Anterior cingulate cortex (tissue), 58 donors: ENCODE data around the gene TF.
A peak's percentile ranks its signal among the peaks of the same experiment; 100 is the strongest.

Experiments used
- DNase-seq, 58 donors: peaks; one replicate each; lab custom pipeline; 2025; lab: John Stamatoyannopoulos, UW

The TF gene

DNA sequence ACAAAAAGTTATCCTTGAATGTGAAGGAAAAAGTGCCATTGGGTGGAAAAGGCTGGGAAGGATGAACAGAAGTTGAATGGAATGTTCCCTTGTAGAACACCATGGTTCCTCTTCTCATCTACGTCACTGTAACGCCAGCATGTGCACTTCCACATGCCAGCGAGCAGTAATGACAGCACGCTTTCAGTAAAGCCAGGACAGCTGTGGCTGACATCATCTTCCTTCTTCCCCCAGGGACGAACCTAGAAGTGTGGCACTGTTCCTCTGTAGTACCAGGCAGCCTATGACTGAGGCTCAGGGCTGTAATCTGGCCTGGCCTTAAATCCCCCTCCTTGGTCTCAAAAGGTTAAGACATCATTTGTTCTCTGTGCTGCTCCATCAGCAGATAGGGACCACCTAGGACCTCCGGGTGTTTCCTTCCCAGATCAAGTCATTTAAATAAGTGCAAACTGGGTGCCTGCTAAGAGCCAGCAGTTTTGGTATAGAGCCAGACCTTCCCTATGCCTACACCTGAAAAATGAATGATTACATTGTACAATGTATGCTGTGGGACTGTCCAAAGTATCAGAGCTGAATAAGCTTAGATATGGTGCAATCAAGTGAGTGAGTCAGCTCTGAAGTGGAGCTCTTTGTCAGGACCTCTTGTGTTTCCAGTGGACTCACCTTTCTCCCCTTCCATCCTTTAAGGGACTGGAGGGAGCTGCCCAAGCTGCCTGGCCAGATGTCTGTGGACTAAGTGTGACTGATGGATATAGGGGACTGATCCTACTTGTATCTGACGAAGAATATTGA, 53.8 kb downstream of the TF start:
- DNase-seq: no peak

- no peak for DNase-seq
Observed at GRCh38 chr3:133803469-133803868, 57.3 kb downstream of the TF start.

DNA sequence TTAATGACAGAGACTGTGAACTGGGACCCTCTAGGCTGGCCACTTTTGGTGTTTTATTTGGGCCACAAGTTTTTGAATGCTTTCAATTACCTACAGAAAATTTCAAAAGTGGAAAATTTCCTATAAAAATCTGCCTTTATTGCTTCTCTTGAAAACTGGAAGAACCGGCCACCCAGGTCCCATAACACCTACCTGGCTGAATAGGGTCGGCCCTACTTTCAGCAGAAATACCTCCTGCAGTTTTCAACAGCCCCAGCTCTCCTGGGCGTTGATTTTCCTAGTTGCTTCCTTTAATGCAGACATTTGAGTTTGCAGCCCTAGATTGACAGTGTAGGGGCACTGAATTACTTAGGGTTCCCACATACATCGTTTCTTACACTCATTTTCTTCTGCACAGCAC, 58.7 kb downstream of the TF start:
- DNase-seq: no peak

- no peak for DNase-seq
Observed at GRCh38 chr3:133805384-133805701, 59.1 kb downstream of the TF start.

- DNase-seq: peak; percentile 63 to 98 (median 91)
Observed at GRCh38 chr3:133805702-133806475, 59.7 kb downstream of the TF start, which contains the start of gene SRPRB. Gene SRPRB, plus strand, starts transcription at chr3:133805815. Its CDS starts 34 bp downstream, at chr3:133805849.

DNA sequence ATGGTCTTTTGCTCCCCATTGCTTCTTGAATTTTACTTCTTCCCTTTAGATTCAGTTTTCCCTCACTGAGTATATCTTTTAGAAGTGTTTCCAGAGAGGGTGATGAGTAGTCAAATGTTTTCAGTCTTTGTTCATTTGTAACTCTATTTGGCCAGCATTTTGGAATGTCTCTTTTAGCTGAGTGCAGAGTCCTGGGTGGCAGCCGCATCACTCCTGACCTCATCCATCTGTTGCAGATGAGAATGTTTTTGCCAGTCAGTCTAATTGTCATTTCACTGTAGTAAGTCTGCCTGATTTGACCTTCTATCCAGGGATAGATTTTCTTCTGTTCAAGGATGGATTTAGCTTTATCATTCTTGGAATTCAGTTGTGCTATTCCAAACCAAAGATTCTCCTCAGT, 66.7 kb downstream of the TF start:
- no peak for DNase-seq

GRCh38 chr3:133815386-133815785, 69.2 kb downstream of the TF start:
- DNase-seq: no peak

- DNase-seq: no peak
Observed at GRCh38 chr3:133820129-133820528, 73.9 kb downstream of the TF start.

DNA sequence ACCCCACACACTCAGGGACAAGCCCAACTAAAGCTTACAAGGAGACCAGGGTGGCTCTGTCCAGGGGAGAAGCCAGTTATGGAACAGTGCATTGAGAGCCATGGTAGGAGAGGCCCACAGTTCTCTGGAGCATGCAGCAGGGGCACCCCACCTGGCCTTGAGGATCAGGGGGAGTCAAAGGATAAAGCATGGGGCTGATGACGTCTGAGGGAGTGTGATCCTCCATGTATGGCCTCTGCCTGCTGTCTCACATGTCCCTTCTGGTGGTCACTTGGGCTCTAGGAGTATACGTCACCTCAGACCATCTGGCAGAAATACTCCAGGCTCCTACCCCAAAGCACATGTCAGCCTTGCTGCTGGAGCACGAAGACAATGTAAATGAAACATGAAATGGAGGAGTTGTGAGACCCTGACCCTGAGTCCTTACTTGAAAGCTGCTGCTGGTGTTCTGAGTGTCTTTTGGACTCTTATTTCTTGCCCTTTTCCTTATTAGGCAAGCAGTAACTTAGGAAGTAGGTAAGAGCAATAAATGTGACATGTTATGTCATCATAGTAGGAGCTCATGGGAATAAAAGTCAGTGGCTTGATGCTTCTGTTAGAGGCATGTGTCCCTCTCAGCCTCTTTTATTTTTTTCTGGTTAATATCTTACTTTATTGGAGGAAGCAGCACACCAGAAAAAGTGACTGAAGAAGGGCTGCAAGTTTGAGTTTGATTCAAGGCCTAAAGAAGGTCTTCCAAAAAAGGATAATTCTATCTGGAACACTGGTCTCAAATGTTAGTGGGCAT, 74.9 kb downstream of the TF start:
- no peak for DNase-seq

DNA sequence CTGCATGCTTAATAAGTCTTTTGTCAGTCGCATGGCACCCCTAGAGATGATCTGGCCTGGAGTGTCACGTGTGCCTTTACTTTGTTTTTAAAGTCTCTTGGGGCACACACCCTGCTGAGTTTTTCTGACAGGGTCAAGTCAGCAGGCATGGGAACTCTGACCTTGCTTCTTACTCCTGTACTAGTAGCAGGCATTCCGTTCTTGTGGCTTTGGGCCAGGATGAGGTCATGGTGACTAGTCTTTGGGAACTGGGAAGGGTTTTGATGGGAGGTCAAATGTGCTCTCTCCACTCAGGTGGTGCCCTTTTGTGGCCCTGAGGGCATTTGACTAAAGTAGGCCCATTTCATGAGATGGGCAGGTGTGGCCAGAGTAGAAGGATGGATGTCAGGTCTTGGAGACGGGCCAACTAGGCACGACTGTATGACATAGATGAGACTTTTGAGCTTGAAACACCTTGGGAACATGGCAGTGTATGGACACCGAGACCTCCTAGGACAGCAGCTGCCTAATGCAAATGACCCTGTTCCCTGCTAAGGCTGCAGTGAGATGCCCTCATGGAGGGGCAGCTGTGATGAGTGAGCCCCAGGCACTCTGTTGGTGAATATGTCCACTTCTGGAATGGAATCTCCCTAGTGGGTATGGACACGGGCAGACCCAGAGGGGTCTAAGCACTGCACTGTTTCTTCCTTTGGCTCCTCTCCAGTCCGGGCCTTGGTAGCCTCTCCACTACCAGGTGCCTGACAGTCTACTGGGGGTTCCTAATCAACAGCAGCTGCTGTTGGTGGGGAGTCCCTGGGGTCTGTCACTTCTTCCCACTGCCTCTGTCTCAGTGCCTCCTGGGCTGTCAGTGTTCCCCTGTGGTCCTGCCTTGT, 75.8 kb downstream of the TF start:
- DNase-seq: peak in 8 of 58 donors; percentile 11 to 76 (median 40)

DNA sequence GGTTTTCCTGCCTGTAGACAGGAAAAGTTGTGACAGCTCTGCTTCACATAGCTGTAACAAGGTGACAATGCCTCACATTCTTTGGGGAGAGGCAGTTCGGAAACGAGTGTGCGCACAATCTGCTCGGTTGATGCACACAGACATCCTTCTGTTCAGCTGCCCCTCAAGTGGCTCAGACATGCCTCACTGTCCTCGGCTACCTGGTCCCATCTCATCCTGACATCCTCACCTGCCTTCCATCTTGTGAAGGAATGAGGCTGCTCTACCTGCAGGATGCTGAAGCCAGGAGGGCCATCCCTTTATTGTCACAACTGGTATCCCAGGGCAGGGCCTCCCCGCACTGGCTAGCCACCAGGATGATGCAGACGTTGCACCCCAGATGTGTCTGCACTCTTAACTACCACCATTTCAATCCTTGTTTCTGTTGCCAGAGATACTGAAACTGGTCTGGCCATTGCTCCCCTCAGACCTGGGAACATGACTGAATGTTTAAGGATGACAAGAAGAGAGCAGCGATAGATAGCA, 78.8 kb downstream of the TF start:
- DNase-seq: no peak

DNA sequence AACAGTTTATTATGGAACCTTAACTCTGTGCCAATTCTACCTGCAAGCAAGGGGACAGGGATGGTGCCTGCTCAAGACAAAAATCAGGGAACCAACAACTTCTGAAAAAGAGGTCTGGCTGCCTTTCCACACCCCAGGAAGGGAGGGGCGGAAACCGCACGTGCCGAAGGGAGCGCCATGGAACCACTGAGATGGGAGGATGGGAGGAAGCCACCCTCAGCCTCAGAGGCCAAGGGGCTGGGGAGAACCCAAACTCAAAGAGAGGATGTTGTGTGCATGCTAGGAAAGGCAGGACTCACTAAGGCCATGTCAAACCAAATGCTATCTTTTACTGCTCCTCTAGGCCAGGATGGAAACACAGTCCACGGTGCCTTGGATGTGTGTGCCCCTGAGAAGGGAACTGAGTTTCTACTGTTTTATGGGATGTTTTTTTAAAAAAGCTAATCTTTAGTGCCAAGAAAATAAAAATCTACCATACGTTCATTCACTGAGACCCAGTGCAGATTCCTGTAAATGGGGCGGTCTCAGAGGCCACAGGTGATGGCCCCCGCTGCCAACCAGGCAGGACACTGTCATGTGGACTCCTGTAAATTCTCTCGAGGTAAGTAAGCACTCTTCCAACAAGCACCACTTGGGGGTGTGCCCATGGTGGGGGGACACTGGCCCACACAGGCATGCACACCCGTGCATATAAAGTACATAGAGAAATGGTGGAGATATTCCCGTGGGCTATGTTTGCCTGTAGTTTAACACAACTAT, 80.0 kb downstream of the TF start:
- no peak for DNase-seq

DNA sequence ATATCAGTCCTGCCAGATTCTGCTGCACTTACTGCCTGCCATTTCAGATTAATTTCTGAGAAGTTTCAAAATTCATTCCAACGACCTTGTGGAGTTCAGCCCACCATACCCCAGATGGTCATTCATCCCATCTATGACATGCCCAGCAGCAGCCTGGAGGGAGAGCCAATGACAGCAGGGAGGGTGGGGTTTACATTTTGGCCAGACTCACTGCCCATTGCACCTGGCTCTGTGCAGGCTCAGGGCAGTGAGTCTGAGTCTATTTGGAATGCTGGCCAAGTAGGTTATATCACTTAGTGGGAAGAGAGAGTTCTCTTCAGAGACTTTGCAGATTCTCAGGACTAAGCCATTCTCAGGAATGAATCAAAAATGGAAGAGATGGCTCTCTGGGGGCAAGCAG, 80.9 kb downstream of the TF start:
- no peak for DNase-seq

DNA sequence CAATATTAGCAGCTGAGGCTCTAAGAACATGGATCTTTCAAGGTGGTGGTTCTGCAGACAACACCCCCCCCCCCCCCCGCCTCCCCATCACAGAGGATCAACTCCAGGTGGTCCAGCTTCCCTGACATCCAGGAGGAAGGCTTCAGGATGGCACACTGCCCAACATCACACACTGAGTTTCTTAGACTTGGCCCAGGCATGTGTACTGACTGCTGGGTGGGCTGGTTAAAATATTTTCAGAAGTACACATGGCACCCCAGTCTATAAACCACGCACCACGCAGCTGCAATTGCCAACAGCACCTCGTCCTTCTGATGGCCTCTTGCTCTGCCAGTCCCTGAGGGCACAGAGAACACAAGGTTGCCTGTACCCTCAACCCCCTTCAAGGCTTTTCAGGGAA, 81.5 kb downstream of the TF start:
- DNase-seq: no peak

DNA sequence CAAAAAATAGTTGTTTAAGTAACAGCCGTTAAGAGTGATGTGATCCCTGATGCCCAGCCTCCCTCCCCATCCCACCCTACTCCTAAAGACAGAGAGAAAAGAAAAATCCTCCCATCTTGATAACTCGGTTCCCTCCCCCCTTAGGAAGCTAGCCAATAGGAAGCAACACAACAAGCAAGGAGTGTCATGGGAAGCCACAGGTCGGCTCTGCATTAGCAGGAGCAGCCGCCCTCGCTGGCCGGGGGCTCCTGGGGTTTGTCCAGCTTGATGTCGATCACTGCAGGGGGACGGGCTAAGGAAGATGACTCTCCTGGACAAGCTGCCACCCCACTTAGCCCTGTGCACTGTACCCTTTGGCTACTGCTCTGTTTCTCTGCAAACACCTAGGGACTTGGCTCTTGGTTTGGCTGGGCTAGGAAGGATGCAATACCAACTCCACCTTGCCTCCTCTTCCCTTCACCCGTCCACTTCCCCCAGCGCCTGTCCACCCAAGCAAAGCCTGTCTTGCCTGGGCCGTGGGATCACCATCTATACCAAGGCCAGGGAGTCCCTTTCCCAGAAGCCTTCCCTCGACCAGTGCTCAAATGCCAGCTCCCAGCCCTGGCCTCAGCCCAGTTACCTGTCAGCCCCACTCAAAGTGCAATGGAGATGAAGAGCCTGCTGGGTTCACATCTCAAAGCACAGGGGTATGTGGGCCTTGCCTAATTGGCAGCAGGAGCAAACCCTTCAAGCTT, 82.5 kb downstream of the TF start:
- DNase-seq: no peak

DNA sequence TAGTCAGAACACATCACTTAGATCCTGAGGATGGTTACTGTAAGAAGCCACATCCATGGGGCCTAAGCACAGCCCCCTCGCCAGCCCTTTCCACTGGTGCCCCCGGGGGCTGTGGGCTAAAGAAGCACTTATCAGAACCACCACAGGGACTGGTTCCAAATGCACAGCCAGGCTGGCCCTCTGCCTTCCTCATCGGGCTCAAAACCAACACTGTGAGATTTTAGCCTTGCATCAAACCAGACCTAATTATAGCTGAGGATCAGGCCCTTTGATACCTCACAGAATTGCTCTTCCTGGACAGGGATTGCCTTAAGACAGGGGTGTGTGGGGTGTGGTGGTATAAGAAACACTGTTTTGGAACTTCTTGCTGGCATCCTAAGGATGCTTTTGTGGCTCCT, 83.1 kb downstream of the TF start:
- DNase-seq: no peak

GRCh38 chr3:133830071-133830470, 83.9 kb downstream of the TF start:
- no peak for DNase-seq

DNA sequence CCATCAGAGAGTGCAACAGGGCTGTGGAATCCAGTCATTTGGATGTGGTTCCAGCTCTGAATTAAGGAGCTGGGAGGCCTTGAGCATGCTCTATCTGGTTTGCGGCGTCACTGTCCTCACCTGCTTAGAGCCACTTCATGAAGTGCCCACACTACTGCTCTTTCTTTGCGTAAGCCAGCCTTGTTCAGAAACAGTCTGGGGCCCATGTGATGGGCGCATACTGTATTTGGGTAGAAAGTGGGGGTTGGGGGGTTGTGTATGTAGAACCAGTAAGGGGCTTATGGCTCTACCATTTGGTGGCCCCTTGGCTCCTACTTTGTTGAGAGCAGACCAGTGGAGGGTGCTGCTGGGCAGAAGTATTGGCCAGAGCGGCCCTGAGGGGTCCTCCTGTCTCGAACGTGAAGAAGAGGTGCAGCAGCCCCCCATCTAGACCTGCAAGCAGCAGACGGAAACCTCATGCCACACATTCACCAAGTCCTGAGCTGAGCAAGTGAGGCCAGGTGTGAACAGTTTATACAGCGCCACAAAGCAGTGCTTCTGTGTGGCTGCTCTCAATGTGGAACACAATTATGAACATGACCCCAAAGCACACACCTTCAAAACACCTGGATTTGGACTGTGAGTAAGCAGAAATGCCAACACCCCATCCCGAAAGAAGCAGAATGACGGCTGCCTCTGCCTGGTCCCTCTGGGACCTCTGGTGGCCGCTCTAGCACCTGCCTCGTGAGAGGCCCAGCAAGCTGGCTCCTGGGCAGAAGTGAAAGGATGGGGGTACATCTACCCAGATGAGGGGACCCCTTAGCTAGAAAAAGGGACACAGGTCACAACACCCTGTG, 86.0 kb downstream of the TF start:
- DNase-seq: no peak
